Measurements from ENCODE around the gene PALD1. TPM values are rescaled to one million over a fixed set of nuclear protein-coding genes. Genes with fewer than 3 reads are reported as not detected.

The PALD1 gene
- total and polyA plus RNA-seq, 9 of the 15 experiments (the other 6 are each of a cell fraction or from before 2014, with no cell fraction given): 0.03 to 0.29 (median 0.09) TPM; not detected in 2

DNA sequence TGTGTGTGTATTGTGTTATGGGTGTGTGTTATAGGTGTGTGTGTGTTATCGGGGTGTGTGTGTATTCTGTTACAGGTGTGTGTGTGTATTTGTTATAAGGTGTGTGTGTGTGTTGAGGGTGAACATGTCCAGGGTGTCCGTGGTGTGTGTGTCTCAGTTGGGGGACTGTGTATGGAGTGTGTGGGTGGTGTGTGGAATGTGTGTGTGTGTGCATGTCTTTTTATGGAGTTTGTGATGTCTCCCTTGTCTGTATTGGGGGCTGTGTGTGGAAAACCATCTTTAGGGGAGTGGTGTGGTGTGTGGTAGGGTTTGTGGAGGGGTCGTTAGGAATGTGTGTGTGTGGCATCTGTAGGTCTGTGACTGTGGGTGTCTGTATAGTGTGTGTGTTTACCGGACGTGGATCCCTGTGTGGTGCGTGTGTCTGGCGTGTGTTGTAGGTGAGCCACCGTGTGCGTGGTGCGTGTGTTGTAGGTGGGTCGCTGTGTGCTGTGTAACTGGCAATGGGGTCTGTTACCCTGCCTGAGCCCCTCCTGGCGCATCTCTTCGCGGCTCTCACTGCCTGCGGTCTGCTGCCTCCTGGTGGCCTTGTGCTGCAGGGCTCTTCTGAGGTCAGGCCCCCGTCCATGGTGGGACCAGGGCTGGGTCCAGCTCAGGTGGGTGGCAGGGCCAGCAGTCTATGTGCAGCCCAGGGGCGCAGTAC is 61.7 kb downstream of the PALD1 start (continued):
- TF ChIP-seq CBFB (CRISPR knock-in tag; IDR thresholded peaks at IDR 0.05) (peak; percentile 90), IRF2 (CRISPR knock-in tag; IDR thresholded peaks at IDR 0.05) (0 out of 2 replicates have a peak, but pooled peaks have one; percentile 37), RAD21 (CRISPR knock-in tag; conservative IDR thresholded peaks at IDR 0.05 in 1 of 2, IDR thresholded peaks at IDR 0.05 in 1 of 2) (peak; percentile 71 to 92), ZNF316 (IDR thresholded peaks at IDR 0.05) (0 out of 2 replicates have a peak, but pooled peaks have one; percentile 4), ZBTB7A (IDR thresholded peaks at IDR 0.05; ENCODE audit: borderline replicate concordance, control insufficient read depth, low read depth, low read length) (peak; percentile 79; the same call in 1 of the 2 replicates), OTX1 (CRISPR knock-in tag; IDR thresholded peaks at IDR 0.05) (0 out of 2 replicates have a peak, but pooled peaks have one; percentile 3), PHB (CRISPR knock-in tag; IDR thresholded peaks at IDR 0.05) (peak; percentile 60; the same call in 1 of the 2 replicates), NCOA4 (IDR thresholded peaks at IDR 0.05; ENCODE audit: partially characterized antibody) (peak; percentile 5), KLF16 (IDR thresholded peaks at IDR 0.05) (0 out of 2 replicates have a peak, but pooled peaks have one; percentile 9), TEAD2 (tag; IDR thresholded peaks at IDR 0.05) (no peak), SMC3 (conservative IDR thresholded peaks at IDR 0.05; ENCODE audit: insufficient read depth, low read depth, low read length) (peak; percentile 96), NFIC (IDR thresholded peaks at IDR 0.05) (0 out of 2 replicates have a peak, but pooled peaks have one; percentile 19), PHF20 (IDR thresholded peaks at IDR 0.05; ENCODE audit: partially characterized antibody) (peak; percentile 13), NRF1 (conservative IDR thresholded peaks at IDR 0.05 in 1 of 2, IDR thresholded peaks at IDR 0.05 in 1 of 2) (no peak)
- TF ChIP-seq, protein P1, sequence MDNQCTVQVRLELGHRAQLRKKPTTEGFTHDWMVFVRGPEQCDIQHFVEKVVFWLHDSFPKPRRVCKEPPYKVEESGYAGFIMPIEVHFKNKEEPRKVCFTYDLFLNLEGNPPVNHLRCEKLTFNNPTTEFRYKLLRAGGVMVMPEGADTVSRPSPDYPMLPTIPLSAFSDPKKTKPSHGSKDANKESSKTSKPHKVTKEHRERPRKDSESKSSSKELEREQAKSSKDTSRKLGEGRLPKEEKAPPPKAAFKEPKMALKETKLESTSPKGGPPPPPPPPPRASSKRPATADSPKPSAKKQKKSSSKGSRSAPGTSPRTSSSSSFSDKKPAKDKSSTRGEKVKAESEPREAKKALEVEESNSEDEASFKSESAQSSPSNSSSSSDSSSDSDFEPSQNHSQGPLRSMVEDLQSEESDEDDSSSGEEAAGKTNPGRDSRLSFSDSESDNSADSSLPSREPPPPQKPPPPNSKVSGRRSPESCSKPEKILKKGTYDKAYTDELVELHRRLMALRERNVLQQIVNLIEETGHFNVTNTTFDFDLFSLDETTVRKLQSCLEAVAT (IDR thresholded peaks at IDR 0.05): peak; percentile 20 to 46; a peak in 2 of 4 replicates
- TF ChIP-seq, protein P2, sequence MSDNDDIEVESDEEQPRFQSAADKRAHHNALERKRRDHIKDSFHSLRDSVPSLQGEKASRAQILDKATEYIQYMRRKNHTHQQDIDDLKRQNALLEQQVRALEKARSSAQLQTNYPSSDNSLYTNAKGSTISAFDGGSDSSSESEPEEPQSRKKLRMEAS (CRISPR knock-in tag; IDR thresholded peaks at IDR 0.05): peak; percentile 24; the same call in 1 of the 2 replicates
- TF ChIP-seq, protein P3, sequence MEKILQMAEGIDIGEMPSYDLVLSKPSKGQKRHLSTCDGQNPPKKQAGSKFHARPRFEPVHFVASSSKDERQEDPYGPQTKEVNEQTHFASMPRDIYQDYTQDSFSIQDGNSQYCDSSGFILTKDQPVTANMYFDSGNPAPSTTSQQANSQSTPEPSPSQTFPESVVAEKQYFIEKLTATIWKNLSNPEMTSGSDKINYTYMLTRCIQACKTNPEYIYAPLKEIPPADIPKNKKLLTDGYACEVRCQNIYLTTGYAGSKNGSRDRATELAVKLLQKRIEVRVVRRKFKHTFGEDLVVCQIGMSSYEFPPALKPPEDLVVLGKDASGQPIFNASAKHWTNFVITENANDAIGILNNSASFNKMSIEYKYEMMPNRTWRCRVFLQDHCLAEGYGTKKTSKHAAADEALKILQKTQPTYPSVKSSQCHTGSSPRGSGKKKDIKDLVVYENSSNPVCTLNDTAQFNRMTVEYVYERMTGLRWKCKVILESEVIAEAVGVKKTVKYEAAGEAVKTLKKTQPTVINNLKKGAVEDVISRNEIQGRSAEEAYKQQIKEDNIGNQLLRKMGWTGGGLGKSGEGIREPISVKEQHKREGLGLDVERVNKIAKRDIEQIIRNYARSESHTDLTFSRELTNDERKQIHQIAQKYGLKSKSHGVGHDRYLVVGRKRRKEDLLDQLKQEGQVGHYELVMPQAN (IDR thresholded peaks at IDR 0.05; ENCODE audit: borderline replicate concordance): peak; percentile 64
- TF ChIP-seq, protein P4, sequence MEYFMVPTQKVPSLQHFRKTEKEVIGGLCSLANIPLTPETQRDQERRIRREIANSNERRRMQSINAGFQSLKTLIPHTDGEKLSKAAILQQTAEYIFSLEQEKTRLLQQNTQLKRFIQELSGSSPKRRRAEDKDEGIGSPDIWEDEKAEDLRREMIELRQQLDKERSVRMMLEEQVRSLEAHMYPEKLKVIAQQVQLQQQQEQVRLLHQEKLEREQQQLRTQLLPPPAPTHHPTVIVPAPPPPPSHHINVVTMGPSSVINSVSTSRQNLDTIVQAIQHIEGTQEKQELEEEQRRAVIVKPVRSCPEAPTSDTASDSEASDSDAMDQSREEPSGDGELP (CRISPR knock-in tag; IDR thresholded peaks at IDR 0.05; ENCODE audit: borderline replicate concordance): peak; percentile 31; the same call in 1 of the 2 replicates
- TF ChIP-seq, protein P5, sequence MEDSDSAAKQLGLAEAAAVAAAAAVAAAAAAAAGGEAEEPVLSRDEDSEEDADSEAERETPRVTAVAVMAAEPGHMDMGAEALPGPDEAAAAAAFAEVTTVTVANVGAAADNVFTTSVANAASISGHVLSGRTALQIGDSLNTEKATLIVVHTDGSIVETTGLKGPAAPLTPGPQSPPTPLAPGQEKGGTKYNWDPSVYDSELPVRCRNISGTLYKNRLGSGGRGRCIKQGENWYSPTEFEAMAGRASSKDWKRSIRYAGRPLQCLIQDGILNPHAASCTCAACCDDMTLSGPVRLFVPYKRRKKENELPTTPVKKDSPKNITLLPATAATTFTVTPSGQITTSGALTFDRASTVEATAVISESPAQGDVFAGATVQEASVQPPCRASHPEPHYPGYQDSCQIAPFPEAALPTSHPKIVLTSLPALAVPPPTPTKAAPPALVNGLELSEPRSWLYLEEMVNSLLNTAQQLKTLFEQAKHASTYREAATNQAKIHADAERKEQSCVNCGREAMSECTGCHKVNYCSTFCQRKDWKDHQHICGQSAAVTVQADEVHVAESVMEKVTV (CRISPR knock-in tag; IDR thresholded peaks at IDR 0.05): peak; percentile 50; the same call in 1 of the 2 replicates
